HUES64 (cell line): ENCODE results near the gene CAPN9.

Experiments used
- H3K27ac ChIP-seq: 2 replicates; pipeline ENCODE4 v1.7.0; 2013; ENCODE audit warnings: low read depth, low read length, inconsistent platforms
- H3K27me3 ChIP-seq: 2 replicates; pipeline ENCODE4 v1.6.1; 2013; ENCODE audit warnings: mild to moderate bottlenecking, low read length; ENCODE audit not compliant: insufficient read depth
- H3K36me3 ChIP-seq: 2 replicates; pipeline ENCODE4 v1.6.1; 2013; ENCODE audit warnings: mild to moderate bottlenecking, low read length; ENCODE audit not compliant: insufficient read depth
- H3K4me1 ChIP-seq: 2 replicates; pipeline ENCODE4 v1.6.1; 2013; ENCODE audit warnings: mild to moderate bottlenecking, low read length, moderate library complexity; ENCODE audit not compliant: insufficient read depth
- H3K4me3 ChIP-seq: 2 replicates; pipeline ENCODE4 v1.5.1; 2013; ENCODE audit warnings: mild to moderate bottlenecking, low read length, moderate library complexity
- H3K9ac ChIP-seq: 2 replicates; pipeline ENCODE4 v1.6.1; 2013; ENCODE audit warnings: mild to moderate bottlenecking, low read depth, low read length
- H3K9me3 ChIP-seq: 2 replicates; pipeline ENCODE4 v1.6.1; 2013; ENCODE audit warnings: low read depth, low read length; ENCODE audit not compliant: insufficient read depth
- WGBS: fragments of 150-250, 120-280 bp; methylation state at CpG from one replicate; pipeline ENCODE4 v1.1.7; 2013; ENCODE audit warnings: missing lambda C conversion rate; 5-methylcytosine and 5-hydroxymethylcytosine counted together

CAPN9 gene

DNA sequence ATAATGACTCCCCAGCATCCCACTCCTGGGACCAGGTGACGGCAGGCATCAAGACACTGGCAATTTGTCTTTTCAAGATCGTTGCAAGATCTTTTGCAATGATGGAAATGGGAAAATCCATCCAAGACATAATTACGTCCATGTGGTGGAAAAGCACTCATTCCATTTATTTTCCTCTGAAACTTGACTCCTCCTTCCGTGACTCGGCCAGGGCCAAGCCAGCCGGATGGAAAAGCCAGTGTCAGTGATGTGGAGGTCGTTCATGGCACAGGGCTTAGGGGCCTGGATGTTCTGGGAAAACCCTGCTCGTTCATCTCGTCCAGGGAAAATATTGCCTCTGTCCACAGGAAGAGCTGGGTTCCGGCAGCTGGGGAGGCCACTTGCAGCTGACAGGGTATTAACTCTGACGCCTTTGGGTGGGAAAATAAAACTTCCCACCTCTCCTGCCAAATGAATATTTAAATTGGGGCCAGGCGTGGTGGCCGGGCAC lies 74.9 kb downstream of the CAPN9 start:
- Histone ChIP-seq H3K27me3 (no peaks in the 10 kb centered on the region), H3K4me3 (no peak overlapping the region), H3K27ac (no peak overlapping the region), H3K4me1 (no peaks in the 10 kb centered on the region), H3K36me3 (no peaks in the 10 kb centered on the region), H3K9me3 (no peaks in the 10 kb centered on the region), H3K9ac (no peak overlapping the region)
- WGBS = 87% methylated on average over 13 of the region's 13 CpGs

DNA sequence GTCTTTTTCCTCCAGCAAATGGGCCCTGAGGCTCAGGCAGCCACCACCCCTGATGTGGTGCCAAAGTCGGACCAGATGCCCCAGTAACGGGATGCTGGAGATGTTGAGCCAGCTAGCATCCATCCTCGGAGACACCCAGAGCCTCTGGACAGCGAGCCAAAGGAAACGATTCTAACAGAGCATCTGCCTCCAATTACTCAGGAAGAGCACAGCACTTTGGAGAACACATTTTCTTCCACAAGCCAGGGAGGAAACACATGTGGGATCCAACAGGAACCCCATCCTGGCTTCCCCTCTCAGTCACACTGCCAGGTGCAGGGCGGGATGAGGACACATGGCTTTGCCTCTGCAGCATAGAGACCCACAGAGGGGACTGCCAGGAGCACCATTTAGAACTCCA lies 76.2 kb downstream of the CAPN9 start:
- Histone ChIP-seq H3K36me3 (no peaks in the 10 kb centered on the region), H3K27ac (no peak overlapping the region), H3K9me3 (no peaks in the 10 kb centered on the region), H3K9ac (no peak overlapping the region), H3K4me1 (no peaks in the 10 kb centered on the region), H3K4me3 (no peak overlapping the region), H3K27me3 (no peaks in the 10 kb centered on the region)
- whole genome bisulfite sequencing = 95% methylated on average over 6 of the region's 6 CpGs

DNA sequence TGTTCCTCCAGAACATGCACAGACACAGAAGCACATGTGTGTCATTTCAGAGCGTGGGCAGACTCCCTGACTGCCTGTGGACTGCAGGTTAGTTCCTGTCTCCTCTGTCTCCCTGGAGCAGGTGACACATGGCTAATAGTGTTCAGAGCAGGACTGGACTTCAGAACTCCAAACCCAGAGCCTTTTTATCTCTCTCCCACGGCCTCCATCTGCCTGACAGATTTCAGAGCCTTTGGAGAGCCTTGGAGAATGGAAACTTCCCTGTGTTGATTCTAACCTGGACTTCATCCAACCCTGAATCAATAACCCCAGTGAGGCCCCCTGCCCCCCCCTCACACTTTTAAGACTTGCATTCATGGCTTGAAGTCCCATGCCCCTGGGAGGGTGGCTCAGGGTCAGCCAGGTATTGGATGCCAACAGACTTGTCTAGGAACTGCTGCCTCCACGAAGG lies 76.8 kb downstream of the CAPN9 start:
- Histone ChIP-seq H3K4me1 (no peaks in the 10 kb centered on the region), H3K9me3 (no peaks in the 10 kb centered on the region), H3K27me3 (no peaks in the 10 kb centered on the region), H3K9ac (no peak overlapping the region), H3K36me3 (no peaks in the 10 kb centered on the region), H3K27ac (no peak overlapping the region), H3K4me3 (no peak overlapping the region)
- WGBS = 83% methylated on average over 3 of the region's 3 CpGs

DNA sequence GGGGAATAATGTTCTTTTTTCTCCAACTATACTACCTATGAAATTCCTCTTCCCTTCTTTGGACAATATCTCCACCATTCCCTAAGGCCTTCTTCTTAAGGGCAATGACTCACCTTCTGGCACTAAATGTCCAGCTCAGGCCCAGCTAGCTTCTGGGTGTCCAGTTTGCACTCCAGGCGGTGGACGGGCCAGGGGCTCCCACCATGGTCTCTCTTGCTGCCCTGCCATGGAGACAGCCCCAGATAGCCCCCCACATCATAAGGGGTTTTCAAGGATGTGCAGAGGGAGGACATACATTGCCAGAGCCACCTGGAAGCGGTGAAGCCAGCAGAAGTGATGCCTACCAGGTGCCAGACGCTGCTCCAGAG lies 77.3 kb downstream of the CAPN9 start:
- 95% methylated on average over 4 of the region's 4 CpGs for WGBS
- Histone ChIP-seq H3K27ac (no peak overlapping the region), H3K4me1 (no peaks in the 10 kb centered on the region), H3K27me3 (no peaks in the 10 kb centered on the region), H3K9ac (no peak overlapping the region), H3K9me3 (no peaks in the 10 kb centered on the region), H3K36me3 (no peaks in the 10 kb centered on the region), H3K4me3 (no peak overlapping the region)

DNA sequence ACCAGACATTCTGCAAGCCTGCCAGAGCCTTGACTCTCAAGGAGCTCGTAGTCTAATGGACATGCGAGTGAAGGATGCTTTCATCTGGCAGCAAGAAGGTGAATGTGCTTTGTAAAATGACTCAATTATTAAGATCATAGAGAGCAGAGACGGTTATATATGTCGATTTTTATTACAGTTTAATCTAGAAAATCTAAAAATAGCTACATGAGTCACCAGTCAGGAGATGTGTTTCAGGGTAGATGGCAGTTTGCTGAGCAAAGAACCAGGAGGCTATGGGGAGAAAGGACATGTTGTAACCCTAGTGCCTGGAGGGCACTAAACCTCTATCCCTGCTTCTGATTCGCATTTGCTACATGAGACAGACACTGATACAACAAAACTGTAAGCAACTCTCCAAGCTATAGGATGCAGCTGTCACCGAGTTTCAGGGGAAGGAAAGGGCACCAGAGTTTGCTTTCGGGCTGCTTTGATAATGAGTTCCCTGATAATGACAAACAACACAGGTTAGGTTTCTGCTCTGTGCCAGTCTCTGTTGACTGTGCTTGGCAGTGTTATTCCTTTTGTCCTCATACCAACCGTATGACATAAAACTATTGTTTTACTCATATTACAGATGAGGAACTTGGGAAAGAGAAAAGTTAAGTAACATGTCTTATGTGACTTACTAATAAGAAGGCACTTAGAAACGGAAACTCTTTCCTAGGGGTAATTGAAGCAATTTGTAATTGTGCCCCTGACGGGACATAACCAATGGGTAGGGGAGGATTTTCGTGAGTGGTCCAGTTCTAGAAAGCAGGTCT lies 77.9 kb downstream of the CAPN9 start:
- no peak overlapping the region for H3K4me3 ChIP-seq
- no peaks in the 10 kb centered on the region for H3K36me3 ChIP-seq
- 93% methylated on average over 11 of the region's 11 CpGs for WGBS
- H3K9me3 ChIP-seq = no peaks in the 10 kb centered on the region
- H3K9ac ChIP-seq = no peak overlapping the region
- no peak overlapping the region for H3K27ac ChIP-seq
- no peaks in the 10 kb centered on the region for H3K4me1 ChIP-seq
- H3K27me3 ChIP-seq = no peaks in the 10 kb centered on the region

DNA sequence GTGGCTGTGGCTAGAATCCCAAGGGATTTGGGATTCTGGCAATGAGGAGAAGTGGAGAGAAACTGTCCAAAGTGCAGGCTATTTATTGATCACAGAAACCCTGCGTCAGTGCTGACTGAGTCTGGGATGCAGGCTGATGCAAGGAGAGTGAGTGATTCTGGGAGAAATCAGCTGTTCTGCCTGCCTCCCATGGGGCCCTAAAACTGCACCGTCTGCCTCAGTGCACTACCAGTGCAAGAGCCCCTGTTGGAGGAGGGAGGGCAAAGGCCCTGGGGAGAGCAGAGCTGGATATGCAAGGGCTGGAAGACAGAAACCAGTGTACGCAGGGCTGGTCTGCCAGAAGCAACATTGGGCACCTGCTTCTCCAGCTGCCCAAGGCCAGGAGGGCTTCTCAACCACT lies 78.6 kb downstream of the CAPN9 start:
- 87% methylated on average over 3 of the region's 3 CpGs for WGBS
- no peak overlapping the region for H3K4me3 ChIP-seq
- H3K27ac ChIP-seq = no peak overlapping the region
- H3K9ac ChIP-seq = no peak overlapping the region
- H3K27me3 ChIP-seq = no peaks in the 10 kb centered on the region
- no peaks in the 10 kb centered on the region for H3K4me1 ChIP-seq
- no peaks in the 10 kb centered on the region for H3K9me3 ChIP-seq
- no peaks in the 10 kb centered on the region for H3K36me3 ChIP-seq

DNA sequence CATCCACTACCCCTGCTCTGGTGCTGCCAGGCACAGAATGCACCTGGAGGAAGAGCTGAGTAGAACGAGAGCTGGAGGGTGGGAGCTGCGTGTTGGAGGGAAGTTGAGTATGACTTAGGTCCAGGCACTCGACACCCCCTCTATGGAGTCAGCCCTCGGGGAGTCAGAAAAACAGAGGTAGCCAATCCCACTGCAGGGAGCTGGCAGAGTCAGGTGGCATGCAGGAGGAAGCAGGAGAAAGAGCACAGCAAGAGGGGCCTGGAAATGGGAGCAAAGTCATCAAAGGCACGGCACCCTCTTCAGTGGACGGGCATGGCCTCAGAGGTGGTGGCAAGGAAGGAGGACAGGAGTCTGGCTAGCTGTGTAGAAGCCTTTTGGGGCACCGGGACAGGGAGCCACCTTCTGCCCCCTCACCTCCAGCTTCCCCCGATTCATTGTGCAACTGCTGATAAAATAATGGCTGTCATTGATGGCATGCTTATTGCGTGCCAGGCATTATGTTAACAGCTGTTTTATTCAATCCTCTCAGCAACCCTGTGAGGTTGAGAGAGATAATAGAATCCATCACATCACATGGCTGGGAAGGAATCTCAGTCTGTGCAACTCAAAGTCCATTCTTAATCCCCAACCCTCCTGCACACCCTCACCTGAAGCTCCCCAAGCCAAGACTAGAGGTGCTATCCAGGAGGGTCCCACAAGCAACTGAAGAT lies 79.1 kb downstream of the CAPN9 start:
- no peaks in the 10 kb centered on the region for H3K4me1 ChIP-seq
- WGBS = 91% methylated on average over 9 of the region's 9 CpGs
- H3K36me3 ChIP-seq = no peaks in the 10 kb centered on the region
- H3K9ac ChIP-seq = no peak overlapping the region
- H3K9me3 ChIP-seq = no peaks in the 10 kb centered on the region
- no peak overlapping the region for H3K4me3 ChIP-seq
- H3K27me3 ChIP-seq = no peaks in the 10 kb centered on the region
- H3K27ac ChIP-seq = no peak overlapping the region

DNA sequence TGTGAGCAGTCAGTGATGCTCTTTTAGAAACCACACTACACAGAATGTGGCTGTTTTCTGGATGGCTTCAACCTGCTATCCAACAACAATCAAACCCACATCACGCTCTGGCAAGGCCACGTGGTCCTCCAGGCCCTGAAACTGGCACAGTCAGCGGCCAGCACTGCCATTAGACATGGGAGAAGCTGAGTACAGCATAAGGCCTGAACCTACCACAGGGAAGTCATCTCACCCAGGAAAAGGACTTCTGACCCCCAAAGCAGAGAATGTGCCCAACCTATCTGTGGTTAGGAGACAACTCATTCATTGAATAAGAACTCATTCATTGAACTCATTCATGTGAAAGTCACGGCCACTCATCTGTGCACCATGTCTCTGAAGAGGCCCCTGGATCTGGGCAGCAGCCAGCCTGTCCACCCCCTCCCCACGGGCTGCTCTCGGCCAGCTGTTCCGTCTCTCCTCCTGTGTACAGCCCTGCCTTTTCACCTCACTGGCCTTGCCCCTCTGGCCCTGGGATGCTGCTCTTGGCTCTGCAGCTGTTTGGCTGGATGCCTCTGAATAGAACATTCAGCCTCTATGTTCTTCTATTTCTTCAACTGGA lies 80.0 kb downstream of the CAPN9 start:
- Histone ChIP-seq H3K9ac (no peak overlapping the region), H3K9me3 (no peaks in the 10 kb centered on the region), H3K4me3 (no peak overlapping the region), H3K36me3 (no peaks in the 10 kb centered on the region), H3K4me1 (no peaks in the 10 kb centered on the region), H3K27ac (no peak overlapping the region), H3K27me3 (no peaks in the 10 kb centered on the region)
- 96% methylated on average over 7 of the region's 7 CpGs for WGBS

DNA sequence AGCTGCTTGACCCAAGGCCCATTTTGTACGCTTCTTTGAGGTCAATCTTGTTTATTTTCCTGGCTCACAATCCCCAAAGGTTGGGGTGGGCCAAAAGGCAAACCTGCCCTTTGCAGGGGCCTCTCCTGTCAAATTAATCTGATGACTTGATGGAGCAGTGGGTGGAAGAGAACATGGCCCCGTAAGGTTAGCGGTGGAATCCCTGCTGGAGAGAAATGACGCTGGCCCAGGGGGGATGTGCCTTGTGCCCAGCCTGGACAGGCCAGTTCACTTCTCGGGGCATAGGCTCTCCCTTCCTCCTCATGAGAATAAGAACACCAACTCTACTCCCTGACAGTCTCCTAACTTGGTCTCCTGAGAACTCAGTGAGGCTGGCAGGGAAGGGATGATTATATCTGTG lies 80.6 kb downstream of the CAPN9 start:
- no peak overlapping the region for H3K4me3 ChIP-seq
- no peak overlapping the region for H3K27ac ChIP-seq
- H3K27me3 ChIP-seq = no peaks in the 10 kb centered on the region
- H3K36me3 ChIP-seq = no peaks in the 10 kb centered on the region
- 96% methylated on average over 5 of the region's 5 CpGs for WGBS
- H3K9ac ChIP-seq = no peak overlapping the region
- no peaks in the 10 kb centered on the region for H3K4me1 ChIP-seq
- H3K9me3 ChIP-seq = no peaks in the 10 kb centered on the region

DNA sequence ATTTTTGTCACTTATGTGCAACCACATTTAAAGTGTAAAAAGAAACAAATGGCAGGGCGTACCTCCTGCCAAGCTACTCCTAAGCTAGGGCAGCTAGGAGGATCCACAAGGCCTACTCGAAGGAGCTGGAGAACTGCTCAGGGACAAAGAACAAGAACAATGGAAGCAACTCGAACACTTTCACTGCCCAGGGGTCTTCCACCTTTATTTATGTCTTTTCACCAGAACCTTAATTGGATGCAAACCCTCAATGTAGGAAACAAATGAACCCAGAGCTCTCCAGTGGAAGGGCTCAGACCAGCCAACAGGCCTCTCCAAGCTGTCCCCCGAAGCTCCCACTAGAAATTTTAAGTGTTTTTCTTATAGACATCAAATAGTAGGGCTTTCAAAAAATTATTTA lies 81.2 kb downstream of the CAPN9 start:
- no peaks in the 10 kb centered on the region for H3K9me3 ChIP-seq
- no peaks in the 10 kb centered on the region for H3K4me1 ChIP-seq
- no peak overlapping the region for H3K9ac ChIP-seq
- no peaks in the 10 kb centered on the region for H3K36me3 ChIP-seq
- no peaks in the 10 kb centered on the region for H3K27me3 ChIP-seq
- H3K4me3 ChIP-seq = no peak overlapping the region
- 87% methylated on average over 3 of the region's 4 CpGs for WGBS
- no peak overlapping the region for H3K27ac ChIP-seq

DNA sequence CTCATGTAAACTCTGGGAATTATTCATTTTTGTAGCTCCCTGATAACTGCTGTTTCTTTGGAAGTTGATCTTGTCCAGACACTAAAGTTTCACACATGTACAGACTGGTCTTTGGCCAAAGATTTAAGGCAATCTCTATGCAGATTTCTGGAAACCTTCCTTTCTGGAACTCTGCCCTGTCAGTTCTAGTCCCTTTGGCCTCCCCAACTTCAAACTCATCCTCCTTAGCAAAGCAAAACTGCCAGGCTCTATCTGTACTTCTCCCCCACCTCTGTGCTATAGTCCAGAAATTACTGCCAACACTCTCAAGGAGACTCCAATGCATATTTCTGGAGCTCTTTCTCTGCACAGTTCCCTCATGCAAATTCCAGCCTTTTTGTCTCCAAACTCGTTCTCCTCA lies 84.6 kb downstream of the CAPN9 start:
- Histone ChIP-seq H3K27me3 (no peaks in the 10 kb centered on the region), H3K4me3 (no peak overlapping the region), H3K9me3 (no peaks in the 10 kb centered on the region), H3K9ac (no peak overlapping the region), H3K36me3 (no peaks in the 10 kb centered on the region), H3K27ac (no peak overlapping the region), H3K4me1 (peaks cover 8% of the 10 kb centered on the region; the same call in 1 of the 2 replicates)
- 88% methylated on average over 1 of the region's 1 CpG for WGBS
